Pancreas (tissue), 10 donors: ENCODE measurements around the gene CAMK4. TPM values are rescaled to one million over a fixed set of nuclear protein-coding genes. Genes with fewer than 3 reads are reported as not detected.

Source experiments
- ATAC-seq, 4 donors: fragments of 200-7000 bp; cut with Tn5 transposase; one replicate each; pipeline versions ENCODE4 v1.8.0 to v1.9.1; 2020; ENCODE audit warnings: mild to moderate bottlenecking in 4 of 4, moderate library complexity in 4 of 4
- DNase-seq, 6 donors: peaks; one replicate each; pipeline ENCODE4 v3.0.0-alpha.2; 2020
- FAIRE-seq: peaks from 2 replicates; lab custom pipeline; 2012; peaks lifted over from hg19 to GRCh38; lab: Jason Lieb, UNC
- H3K27ac ChIP-seq, 4 donors: fragments of 200-600 bp; sonication (generic); 1 replicate in 3 of 4; 2 replicates in 1 of 4; pipeline versions ENCODE4 v1.5.0 to v1.8.0; 2020
- H3K27me3 ChIP-seq, 4 donors: fragments of 200-600 bp; one replicate each; pipeline ENCODE4 v1.8.0; 2021
- H3K36me3 ChIP-seq, 3 donors: fragments of 200-600 bp; sonication (generic) in 1 of 3; one replicate each; pipeline versions ENCODE4 v1.5.0 to v1.8.0; 2020 to 2021
- H3K4me1 ChIP-seq, 3 donors: fragments of 200-600 bp; one replicate each; pipeline ENCODE4 v1.8.0; 2021
- H3K4me3 ChIP-seq, 4 donors: fragments of 200-600 bp; sonication (generic) in 2 of 4; one replicate each; pipeline versions ENCODE4 v1.5.0 to v1.8.0; 2020 to 2021
- H3K9me3 ChIP-seq, 4 donors: fragments of 200-600 bp; one replicate each; pipeline ENCODE4 v1.8.0; 2021
- CTCF ChIP-seq, 4 donors: fragments of 200-600 bp; sonication (generic) in 3 of 4; IDR thresholded peaks; one replicate each; pipeline versions ENCODE4 v1.5.0 to v1.8.0; 2021; ENCODE audit warnings: antibody characterized with exemption in 4 of 4
- WGBS, 2 donors: extraction: QIAGEN DNeasy Blood & Tissue Kit; methylation state at CpG; one replicate each; pipeline ENCODE4 v1.1.7; 2013; 5-methylcytosine and 5-hydroxymethylcytosine counted together
- intact Hi-C, 3 donors: fragments of 100-400 bp; cut with DNase I; formaldehyde crosslinking; loops; one replicate each; pipeline versions ENCODE4 v1.11.1 to v1.14.2; 2022
- polyA plus RNA-seq, 2 donors: library from polyadenylated mRNA; stranded (reverse); fragments of 200-250 nt; gene quantifications; one replicate each; pipeline ENCODE4 v1.2.3, GENCODE V29; 2013
- total RNA-seq, 6 donors: library from RNA; stranded (reverse); fragmentation: NEBNext Ultra II Directional in 4 of 6; extraction: Animal tissue kit (Norgen Biotek cat#: 25700) in 4 of 6; gene quantifications; one replicate each; pipeline versions ENCODE4 v1.2.1 to v1.2.4, GENCODE V29; 2021 to 2023
- donor health status: healthy with polysubstance abuse.
- donor health status: DM: no; HTN: no; CAD: no; lungs with moderate emphysema.
- donor health status: DM: no; HTN: no; CAD: no.
- donor health status: control.
- donor health status: control.
- donor health status: Bipolar disorder and iron deficiency.
- donor health status: DM: yes; HTN: yes; CAD: no.
- donor health status: DM: no; HTN: no; CAD: no.
- donor health status: DM: no; HTN: no; CAD: no.
- donor health status: DM: yes; HTN: yes; CAD: no.

CAMK4 gene
- total and polyA plus RNA-seq, 8 donors, result 0.04 to 1.3 (median 0.34) TPM

GRCh38 chr5:111411301-111411700 lies 187.1 kb downstream of the CAMK4 start:
- intact Hi-C loops, result no loop called here
- 79 to 97% methylated on average over 1 of the region's 1 CpG for WGBS, 2 donors
- Histone ChIP-seq H3K9me3 (no peaks in the 10 kb centered on the region), H3K36me3 (no peaks in the 10 kb centered on the region), H3K27me3 (no peaks in the 10 kb centered on the region), H3K4me3 (no peak overlapping the region), H3K4me1 (no peaks in the 10 kb centered on the region), H3K27ac (no peak overlapping the region)
- no peak for DNase-seq
- FAIRE-seq, result no peak
- no peak for TF ChIP-seq CTCF (IDR thresholded peaks at IDR 0.05)
- ATAC-seq, result no peak

GRCh38 chr5:111412593-111412992 lies 188.4 kb downstream of the CAMK4 start:
- FAIRE-seq (no peak), DNase-seq (no peak), ATAC-seq (no peak)
- WGBS, 2 donors, result 59 to 93% methylated on average over 2 of the region's 2 CpGs
- H3K27me3 ChIP-seq, result no peaks in the 10 kb centered on the region
- intact Hi-C loops, result no loop called here
- no peak overlapping the region for H3K4me3 ChIP-seq
- no peaks in the 10 kb centered on the region for H3K4me1 ChIP-seq
- no peaks in the 10 kb centered on the region for H3K9me3 ChIP-seq
- no peak overlapping the region for H3K27ac ChIP-seq
- H3K36me3 ChIP-seq, result no peaks in the 10 kb centered on the region
- no peak for TF ChIP-seq CTCF (IDR thresholded peaks at IDR 0.05)

- Histone ChIP-seq H3K36me3 (no peaks in the 10 kb centered on the region), H3K27me3 (no peaks in the 10 kb centered on the region), H3K27ac (no peak overlapping the region), H3K9me3 (no peaks in the 10 kb centered on the region), H3K4me1 (no peaks in the 10 kb centered on the region), H3K4me3 (no peak overlapping the region)
- no peak for TF ChIP-seq CTCF (IDR thresholded peaks at IDR 0.05)
- ATAC-seq (no peak), DNase-seq (no peak), FAIRE-seq (no peak)
- intact Hi-C loops, result no loop called here
- 78 to 86% methylated on average over 3 of the region's 3 CpGs for WGBS, 2 donors
These were observed 190.9 kb downstream of the CAMK4 start for GRCh38 chr5:111415053-111415452.

GRCh38 chr5:111422245-111422644 lies 198.1 kb downstream of the CAMK4 start:
- WGBS, 2 donors, result 52 to 60% methylated on average over 2 of the region's 2 CpGs
- Histone ChIP-seq H3K27me3 (no peaks in the 10 kb centered on the region), H3K4me3 (no peak overlapping the region), H3K4me1 (no peaks in the 10 kb centered on the region), H3K27ac (no peak overlapping the region), H3K36me3 (no peaks in the 10 kb centered on the region), H3K9me3 (no peaks in the 10 kb centered on the region)
- DNase-seq, result no peak
- intact Hi-C loops, result no loop called here
- FAIRE-seq, result no peak
- TF ChIP-seq CTCF (IDR thresholded peaks at IDR 0.05), result no peak
- ATAC-seq, result no peak

GRCh38 chr5:111422747-111423720 lies 198.8 kb downstream of the CAMK4 start:
- H3K27me3 ChIP-seq, result no peaks in the 10 kb centered on the region
- no peak overlapping the region for H3K4me3 ChIP-seq
- TF ChIP-seq CTCF (IDR thresholded peaks at IDR 0.05), result no peak
- H3K4me1 ChIP-seq, result no peaks in the 10 kb centered on the region
- ATAC-seq (no peak), FAIRE-seq (no peak), DNase-seq (no peak)
- H3K9me3 ChIP-seq, result no peaks in the 10 kb centered on the region
- intact Hi-C loops, result no loop called here
- 77 to 82% methylated on average over 4 of the region's 4 CpGs for WGBS, 2 donors
- no peaks in the 10 kb centered on the region for H3K36me3 ChIP-seq
- H3K27ac ChIP-seq, result no peak overlapping the region
